Measurements from ENCODE around the gene CNGB1.

DNA sequence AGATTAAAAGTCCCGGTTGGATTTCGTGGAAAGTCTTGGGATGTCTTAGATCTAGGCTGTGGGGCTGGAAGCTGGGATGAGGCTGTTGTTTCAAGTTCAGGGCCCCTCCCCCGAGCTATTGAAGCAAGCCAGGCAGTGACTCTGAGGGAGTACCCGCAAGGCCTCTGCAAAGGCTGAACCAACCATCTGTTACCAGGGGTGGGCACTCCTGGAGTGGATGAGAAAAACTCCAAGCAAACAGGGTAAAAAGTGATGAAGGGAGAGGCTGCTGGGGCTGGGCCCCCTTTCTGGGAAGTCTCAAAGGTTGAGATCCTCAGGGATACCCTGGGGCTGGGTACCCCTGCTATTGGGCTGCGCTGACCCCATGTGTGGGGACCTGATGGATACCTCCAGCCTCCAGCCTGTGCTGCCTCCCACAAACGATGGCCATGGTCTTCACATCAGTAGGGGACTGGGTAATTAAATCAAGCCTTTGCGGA, 86.2 kb downstream of the CNGB1 start:
- TF ChIP-seq CTCF (IDR thresholded peaks at IDR 0.05) (no peak), POLR2A (IDR thresholded peaks at IDR 0.05) (no peak), EP300 (IDR thresholded peaks at IDR 0.05) (no peak)

Data from ovary (tissue), 3 donors.